ENCODE data around the gene CHD9NB.
"Not testable (repeated sequence)": the region's sequence is repeated elsewhere in the genome, so short reads cannot be mapped to it uniquely, and the experiment has no call there.

The CHD9NB gene

DNA sequence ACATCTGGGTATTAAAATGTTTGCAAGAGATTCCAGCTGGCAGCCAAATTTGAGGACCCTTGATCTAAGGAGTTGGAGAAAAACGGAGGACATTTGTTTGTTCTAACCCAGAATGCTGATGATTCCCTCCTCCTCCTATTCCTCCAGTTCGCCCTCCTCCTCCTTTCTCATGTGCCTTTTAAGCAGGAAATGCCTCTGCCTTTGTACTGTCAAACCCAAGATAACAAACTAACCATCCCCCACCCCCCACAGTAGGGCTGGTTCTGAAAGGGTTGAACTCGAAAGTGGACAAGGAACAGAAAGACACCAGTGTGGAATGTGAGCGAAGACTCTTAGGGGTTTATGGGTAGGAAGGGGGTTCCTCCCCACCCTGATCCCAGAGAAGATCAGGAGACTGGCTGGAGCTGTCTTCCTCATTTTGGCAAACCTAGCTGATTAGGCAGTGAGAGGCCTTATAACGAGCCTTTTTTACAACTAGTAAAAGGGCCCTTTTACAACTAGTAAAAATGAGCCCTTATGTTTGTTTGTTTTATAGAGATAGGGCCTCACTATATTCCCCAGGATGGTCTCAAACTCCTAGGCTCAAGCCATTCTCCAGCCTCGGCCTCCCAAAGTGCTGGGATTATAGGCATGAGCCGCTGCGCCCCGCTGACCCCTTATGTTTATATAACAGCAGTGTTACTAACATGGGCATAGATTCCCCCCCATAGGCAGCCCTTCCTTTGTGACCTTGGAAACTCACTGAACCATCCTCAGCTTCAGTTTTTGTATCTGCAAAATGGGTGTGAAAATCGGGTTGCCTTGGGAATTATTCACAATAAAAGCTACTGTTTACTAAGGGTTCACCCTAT lies 3.1 kb upstream of the CHD9NB start:
- DNase-seq, result no peak

DNA sequence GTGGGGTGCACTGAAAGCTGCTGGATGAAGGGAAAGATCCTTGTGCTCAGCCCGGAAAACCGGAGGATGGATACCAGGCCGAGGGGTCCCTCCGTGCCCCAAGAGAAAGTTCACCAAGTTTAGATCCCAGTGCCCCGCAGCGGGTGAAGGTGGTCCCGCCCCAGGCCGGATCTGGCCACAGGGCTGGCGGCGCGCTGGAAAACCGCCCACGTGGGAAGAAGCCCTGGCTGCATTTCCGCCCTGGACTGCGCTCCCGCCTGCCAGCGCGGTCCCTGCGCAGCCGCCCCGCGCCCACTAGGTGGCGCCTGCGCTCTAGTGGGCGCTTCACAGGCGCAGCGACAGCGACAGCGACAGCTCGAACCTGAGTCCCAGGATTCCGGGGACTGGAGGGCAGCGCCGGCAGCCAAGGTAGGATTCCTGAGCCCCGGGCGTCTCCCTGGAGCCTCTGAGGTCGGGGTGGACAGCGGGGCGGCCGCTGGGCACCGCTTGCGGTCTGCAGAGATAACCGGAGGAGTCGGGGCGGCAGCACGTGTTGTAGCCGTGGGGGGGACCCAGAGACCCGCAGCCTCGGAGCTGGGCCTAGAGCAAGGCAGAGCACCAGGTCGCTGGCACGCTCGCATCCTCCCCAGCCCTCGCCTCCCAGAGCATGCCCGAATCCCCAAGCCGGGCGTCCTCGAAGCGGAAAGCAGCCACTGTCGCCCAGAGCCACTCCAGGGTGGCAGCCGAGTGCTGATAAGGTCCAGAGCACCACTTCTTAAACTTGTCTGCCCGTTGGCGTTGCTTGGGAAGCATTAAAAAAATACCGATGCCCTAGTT lies 2.2 kb upstream of the CHD9NB start, which contains the start of gene CHD9:
Gene CHD9 (plus strand): TSS at position 322 of the 816 bp plus-strand sequence. CDS start 101,099 bp downstream, outside the sequence.
- DNase-seq, result peak; percentile 73

DNA sequence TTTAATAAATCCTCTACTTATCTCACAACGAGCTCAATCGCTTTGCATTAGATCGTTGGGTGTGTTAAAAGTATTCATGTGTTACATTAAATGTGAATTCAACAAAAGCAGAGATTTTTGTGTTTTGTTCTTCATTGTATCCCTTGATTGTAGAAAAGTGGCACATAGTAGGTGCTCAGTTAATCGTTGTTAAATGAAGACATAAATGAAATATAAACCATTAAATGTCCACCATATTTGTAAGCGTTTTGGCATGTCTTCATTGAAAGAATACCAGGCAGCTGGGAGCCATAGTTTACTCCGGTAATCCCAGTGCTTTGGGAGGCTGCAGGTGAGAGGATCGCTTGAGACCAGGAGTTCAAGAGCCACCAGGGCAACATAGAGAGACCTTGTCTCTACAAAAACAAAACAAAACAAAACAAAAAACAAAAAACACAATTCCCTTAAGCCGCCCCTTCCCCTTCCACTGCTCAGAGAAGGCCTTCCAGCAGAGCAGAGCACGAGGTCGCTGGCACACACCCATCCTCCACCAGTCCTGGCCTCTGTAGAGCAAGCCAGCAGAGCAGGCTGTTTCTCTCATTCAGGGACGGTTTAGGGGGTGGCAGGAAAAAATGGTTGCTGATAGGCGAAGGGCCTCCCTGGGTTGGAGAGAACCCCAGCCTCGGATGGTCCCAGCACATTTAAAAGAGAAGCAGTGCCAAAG lies 1.4 kb upstream of the CHD9NB start:
- no peak for DNase-seq

DNA sequence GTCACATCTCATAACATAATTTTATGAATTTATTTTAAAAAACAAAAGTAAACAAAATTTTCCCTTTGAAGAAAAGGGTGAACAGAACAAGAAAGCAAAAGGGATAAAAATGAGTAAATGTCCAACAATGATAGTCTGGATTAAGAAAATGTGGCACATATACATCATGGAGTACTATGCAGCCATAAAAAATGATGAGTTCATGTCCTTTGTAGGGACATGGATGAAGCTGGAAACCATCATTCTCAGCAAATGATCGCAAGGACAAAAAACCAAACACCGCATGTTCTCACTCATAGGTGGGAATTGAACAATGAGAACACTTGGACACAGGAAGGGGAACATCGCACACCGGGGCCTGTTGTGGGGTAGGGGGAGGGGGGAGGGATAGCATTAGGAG lies 1.4 kb downstream of the CHD9NB start:
- DNase-seq, result not testable (repeated sequence)

DNA sequence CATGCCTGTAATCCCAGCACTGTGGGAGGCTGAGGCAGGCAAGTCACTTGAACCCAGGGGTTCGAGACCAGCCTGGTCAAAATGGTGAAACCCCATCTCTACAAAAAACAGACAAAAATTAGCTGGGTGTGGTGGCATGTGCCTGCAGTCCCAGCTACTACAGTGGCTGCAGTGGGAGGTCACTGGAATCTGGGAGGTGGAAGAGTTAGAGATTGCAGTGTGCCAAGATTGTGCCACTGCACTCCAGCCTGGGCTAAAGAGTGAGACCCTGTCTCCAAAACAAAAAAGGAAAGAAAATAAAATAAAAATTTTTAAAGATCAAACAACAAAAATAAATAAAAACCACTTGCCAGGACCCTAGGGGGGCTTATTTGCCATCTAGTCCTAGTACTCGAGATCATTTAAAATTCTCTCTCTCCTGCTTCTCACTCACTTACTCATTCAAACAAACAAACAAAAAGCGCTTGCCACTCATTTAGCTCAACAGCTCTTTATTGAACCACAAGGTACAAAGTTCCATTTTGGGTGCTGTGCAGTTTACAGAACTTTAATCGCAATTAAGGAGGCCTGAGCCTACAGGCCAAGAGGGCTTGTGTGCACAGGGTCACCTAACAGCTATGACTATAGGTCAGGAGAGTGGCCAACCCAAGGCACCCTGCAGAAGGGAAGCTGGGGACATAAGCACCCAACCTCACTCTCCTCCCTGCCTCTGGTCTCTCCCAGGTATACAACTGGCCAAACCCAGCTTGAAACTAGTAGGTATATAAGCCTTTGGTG lies 4.4 kb downstream of the CHD9NB start:
- DNase-seq, result no peak

DNA sequence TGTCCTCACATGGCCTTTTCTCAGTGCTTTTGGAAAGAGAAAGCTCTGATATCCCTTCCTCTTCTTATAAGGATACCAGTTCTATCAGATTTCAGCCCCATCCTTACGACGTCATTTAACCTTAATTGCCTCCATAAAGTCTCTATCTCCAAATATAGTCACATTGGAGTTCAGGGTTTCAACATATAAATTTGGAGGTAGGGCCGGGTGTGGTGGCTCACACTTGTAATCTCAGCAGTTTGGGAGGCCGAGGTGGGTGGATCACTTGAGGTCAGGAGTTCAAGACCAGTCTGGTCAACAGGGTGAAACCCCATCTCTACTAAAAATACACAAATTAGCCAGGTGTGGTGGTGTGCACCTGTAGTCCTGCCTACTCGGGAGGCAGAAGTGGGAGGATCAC lies 5.2 kb downstream of the CHD9NB start:
- DNase-seq, result not testable (repeated sequence)

DNA sequence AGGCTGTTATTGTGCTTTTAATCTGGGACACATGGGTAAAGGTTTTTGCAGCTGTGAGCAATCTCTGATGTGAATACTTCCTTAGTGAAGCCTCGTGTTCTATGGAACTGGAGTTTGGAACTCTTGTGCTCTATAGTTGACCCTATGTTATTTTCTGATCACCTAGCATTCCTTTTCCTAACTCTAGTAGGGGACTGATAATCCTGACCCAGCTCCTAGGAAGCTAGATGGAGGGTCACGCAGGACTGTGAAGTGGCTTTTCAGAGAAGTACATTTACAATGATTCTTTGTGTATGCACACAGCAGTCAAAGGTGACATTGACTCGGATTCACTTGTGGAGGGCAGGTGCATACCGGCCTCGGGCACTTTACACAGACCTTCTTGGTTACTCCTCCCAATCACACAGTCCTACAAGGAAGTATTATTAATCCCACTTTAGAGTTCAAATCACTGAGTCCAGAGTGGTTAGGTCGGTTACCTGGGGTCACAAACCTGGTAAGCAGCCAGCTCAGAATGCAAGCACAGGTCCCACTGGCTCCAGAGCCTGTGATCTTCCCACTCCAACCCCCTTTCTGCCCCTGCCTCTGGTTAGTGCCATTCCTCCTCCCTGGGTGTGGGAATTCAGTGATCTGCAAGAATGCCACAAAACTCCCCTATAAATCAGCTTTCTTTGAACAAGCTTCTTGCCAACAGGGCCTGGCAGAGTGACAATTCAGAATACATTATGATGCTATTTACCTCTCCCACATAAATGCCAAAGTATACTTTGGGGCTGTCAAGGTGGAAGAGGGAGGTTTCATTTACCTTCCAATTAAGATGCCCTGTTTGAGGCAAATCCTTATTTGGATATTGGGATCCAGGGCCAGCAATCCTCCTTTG lies 7.1 kb downstream of the CHD9NB start:
- DNase-seq, result no peak

DNA sequence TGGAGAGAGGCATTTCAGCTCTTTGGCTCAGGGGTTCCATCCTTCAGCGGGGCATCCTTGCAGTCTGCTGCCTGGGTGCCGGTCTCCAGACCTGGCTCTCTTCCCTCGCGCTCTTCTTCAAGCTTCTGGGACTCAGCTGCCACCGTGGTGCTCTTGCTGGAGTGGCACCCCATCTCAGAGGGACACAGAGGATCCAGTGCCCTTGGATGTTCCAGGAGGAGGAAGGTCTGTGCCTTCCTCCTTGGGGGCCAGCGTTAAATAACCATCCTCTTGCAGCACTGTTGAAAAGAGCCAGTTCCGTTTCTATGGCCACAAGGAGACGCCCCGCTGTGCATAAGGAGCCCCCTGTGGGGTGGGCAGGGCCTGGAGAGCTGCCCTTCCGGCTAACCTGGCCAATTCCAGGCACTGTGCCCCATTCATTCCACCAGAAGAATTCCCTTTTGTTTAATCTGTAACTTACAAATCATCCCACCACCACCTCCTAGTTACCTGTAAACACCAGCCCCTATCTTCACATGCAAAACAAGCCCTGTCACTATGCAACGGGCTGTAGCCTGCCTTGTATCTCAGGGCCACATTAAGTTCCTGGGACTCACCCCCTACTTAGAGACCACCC lies 8.6 kb downstream of the CHD9NB start:
- DNase-seq, result no peak

DNA sequence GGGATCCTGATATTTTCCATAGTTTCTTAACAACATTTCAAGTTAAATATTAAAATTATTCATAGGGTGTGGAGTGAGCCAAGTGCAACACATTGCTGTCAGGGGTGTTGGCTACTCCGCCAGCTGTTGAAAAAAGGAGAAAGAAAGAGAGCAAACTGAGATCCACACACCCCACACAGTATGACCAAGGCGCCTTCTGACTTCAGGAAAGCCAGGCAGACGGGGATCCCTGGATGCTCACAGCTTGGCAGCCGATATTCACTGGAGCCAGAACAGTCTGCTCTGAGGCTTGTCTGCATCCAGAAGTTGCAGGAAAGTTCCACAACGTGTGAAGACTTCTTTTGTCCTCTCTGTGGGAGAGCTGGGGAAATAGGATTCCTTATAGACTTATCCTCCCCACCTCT lies 9.3 kb downstream of the CHD9NB start:
- DNase-seq, result no peak

DNA sequence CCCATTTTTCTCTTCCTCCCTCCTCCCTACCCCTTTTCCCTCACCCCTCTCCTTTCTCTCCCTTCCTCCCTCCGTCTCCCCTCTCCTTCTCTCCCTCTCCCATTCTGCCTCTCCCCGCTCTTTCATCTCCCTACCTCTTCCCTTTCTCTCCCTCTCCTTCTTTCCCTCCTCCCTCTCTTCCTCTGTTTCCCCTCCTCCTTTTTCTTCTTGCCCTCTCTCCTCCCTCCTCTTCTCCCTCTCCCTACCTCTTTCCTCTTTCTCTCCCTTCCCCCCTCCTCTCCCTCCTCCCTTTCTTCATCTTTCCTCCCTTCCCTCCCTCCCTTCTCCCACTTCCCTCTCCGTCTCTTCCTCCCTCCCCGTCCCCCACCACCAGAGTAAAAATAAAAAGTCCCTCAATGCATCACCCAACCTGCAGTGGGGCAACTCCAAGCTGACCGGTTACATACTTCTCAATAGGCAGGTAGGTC lies 10.4 kb downstream of the CHD9NB start:
- DNase-seq, result no peak

DNA sequence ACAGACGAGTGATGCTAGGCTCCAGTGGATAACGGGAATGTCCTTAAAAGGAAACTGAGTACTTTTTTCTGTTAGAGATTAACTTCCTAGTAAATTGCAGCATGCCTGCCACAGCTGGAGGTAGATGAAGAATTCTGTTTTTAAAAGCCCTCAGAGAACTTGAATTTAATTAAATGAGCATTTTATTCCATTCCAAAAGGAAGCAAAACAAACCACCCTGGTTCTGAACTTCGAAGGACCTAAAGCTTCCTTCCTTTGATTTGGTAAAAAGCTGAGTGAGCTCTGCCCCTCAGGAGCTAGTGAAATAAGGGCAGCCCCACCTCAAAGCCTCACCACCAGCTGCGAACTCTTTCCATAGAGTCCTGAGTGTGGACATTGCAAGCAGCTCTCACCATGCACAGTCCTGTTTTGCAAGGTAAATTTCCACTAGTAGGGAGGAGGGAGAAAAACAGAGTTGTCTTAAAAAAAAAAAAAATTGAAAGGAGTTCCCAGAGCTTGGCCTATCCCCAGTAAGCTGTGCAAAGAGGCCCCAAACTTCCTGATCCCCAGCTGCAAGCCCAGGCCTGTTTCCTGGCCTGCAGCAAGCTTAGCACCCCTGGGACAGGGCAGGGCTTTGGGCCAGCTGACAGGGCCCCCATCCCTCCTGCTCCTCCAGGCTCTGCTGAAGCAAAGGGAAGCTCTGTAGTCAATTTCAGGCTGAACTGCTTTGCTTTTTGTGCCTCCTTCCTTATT lies 11.2 kb downstream of the CHD9NB start:
- no peak for DNase-seq

DNA sequence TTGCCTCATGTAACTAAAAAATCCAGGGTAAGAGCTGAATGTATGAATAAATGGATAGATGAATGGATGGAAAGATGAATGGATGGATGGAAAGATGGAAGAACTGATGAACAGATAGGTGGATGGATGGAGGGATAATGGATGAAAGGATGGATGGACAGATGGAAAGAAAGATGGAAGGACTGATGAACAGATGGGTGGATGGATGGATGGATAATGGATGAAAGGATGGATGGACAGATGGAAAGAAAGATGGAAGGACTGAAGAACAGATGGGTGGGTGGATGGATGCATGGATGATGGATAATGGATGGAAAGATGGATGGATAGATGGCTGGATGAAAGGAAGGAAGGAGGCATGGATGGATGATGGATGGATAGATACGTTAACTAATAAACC lies 11.9 kb downstream of the CHD9NB start:
- no peak for DNase-seq

DNA sequence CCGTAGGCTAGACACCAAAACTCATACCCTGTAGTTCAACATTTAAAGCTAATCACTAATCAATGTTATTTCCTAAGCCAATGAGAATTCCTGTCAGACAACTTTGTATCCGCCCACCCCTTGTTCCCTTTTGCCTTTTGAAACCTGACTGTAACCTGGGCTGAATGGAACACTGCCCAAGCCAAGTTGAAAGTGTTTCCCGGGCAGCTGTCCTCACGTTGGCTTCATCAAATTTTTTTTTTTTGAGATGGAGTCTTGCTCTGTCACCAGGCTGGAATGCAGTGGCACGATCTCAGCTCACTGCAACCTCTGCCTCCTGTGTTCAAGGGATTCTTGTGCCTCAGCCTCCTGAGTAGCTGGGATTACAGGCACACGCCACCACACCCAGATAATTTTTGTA lies 16.0 kb downstream of the CHD9NB start:
- DNase-seq, result not testable (repeated sequence)

DNA sequence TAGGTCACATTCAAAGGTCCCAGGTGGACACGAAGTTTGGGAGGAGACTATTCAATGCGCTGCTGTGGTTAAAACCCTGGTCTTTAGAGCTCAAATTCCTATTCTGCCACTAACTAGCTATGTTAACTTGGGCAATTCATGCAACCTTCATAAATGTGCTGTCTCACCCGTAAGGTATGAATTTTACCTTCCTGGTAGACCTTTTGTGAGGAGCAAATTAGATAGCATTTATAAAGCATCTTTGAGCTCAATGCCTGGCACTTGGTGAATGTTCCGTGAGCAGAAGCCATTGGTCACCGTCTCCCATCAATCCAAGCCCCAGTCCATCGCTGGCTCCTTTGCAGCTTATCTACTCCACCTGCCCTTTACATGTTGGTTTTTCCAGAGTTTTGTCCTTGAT lies 16.6 kb downstream of the CHD9NB start:
- no peak for DNase-seq

DNA sequence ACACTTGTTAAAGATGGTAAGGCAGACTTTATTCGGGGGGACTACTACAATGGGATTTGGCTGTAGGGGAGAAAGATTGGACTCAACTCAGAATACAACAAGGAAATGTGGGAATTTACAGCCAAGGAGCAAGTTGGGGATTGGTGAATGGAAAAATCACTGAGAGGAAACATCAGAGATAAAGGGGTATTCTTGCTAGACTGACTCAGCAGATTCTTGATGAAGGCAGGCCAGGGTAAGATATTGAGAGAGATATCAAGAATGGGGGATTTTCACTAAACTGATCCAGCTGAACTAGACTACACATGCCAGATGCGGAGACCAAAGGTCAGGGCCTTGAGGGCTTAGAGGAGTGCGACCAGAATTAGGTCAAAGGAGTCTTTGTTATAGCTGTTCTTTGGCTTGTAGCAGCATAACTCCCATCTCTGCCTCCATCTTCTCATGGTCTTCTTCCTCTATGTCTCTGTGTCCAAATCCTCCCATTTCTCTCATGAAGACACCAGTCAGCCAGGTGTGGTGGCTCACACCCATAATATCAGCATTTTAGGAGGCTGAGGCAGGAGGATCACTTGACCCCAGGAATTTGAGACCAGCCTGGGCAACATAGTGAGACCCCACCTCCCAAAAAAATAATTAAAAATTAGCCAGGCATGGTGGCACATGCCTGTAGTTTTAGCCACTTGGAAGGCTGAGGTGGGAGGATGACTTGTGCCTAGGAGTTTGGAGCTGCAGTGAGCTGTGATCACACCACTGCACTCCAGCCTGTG lies 17.3 kb downstream of the CHD9NB start:
- no peak for DNase-seq

DNA sequence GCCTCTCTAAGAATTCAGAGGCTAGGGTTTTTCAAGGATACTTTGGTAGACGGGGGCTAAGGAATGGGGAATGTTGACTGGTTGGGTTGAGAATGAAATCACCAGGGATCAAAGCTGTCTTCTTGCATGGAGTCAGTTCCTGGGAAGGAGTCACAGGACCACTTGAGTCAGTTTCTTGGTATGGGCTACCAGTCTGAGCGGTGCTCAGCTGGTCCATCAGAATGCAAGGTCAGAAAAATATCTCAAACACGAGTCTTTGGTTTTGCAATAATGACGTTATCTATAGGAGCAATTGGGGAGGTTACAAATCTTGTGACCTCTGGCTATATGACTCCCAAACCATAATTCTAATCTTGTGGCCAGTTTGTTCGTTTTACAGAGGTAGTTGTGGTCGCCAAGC lies 18.4 kb downstream of the CHD9NB start:
- DNase-seq, result no peak

DNA sequence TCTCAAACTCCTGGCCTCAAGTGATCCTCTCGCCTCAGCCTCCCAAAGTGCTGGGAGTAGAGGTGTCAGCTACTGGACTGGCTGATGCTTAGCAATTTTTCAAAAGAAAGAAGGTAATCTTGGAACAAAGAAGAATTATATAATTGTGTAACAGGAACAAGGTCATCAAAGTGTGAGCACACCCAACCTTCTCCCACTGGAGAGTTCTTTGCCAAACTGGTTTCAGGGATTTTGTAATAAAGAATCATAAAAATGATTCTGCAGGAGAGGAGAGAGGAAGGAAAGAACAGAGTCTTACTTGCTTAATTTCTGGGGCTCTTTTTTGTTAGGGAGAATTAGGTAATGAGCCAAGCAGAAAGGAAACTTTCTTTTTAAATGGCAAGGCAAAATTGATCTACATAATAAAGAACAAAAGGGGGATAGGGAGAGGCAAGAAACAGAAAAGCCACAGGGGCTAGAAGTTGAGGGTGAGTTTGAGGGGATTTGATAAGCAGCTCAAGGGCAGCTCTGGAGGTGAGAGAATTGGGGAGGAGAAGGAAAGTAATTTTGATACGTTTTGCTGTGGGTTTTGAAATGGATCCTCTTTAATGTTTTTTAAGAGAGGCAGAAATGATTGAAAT lies 21.3 kb downstream of the CHD9NB start:
- DNase-seq, result no peak

DNA sequence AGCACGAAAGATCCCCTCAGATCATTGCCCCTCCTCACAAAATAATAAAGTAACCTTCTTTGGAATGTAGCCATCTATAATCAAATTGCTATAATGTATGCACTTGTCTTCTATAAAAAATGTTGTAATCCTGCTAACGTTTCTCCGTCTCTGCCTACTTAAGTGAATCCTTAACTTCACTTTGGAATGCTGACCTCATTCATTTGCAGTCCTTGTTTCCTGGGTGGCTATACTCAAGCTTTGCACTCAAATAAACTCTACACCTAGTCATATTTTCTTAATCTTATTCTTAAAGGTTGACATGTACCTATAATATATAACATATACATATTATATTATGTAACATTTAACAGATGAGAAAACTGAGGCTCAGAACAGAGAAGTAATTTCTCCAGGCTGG lies 22.7 kb downstream of the CHD9NB start:
- DNase-seq, result no peak

DNA sequence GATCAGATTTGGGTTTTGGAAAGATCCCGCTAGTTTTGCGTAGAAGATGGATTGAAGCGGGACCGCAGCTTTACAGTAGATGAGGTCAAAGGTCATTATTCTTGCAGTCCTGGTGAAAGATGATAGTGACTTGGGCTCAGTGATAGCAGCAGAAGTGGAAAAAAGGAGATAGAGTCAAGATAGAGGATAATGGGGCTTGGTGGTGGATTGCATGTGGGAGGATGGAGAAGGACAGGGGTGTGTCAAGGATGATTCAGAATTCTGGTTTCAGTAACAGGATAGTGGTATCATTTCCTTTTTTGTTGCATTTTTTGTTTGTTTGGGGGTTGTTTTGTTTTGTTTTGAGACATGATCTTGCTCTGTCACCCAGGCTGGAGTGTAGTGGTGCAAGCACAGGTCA lies 28.7 kb downstream of the CHD9NB start:
- no peak for DNase-seq

All from CD4-positive, alpha-beta T cell treated with Interleukin-15 for 1 hour (primary cell).